GM19099 (cell line): ENCODE measurements around the gene ONECUT3.

Experiments
- POLR2A ChIP-seq: IDR thresholded peaks from 3 replicates; pipeline ENCODE4 v1.6.1; 2011; ENCODE audit warnings: low read depth; ENCODE audit not compliant: insufficient read length; ENCODE audit errors: extremely low read depth

The ONECUT3 gene

GRCh38 chr19:1808395-1808731 lies 55.1 kb downstream of the ONECUT3 start:
- TF ChIP-seq POLR2A: no peak

DNA sequence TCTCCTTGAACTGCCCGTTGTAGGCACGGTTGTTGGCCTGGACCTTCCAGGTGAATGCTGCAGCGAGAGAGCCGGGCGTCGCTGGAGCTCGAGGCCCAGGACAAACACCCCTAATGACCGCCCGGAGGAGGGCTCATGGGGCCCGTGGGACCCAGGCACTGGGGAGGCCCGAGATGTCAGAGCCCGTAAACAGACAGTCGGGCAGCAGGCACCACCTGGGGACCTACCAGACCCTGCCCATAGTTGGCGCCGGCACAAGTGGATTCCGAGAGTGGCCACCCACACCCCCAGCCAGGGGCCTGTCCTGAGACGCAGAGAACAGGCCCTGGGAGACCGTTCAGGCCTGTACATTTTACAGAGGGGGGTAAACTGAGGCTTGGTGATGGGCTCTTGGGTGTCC lies 56.4 kb downstream of the ONECUT3 start:
- no peak for TF ChIP-seq POLR2A

GRCh38 chr19:1810439-1811160 lies 57.3 kb downstream of the ONECUT3 start:
- TF ChIP-seq POLR2A: no peak

GRCh38 chr19:1811472-1811894 lies 58.2 kb downstream of the ONECUT3 start:
- TF ChIP-seq POLR2A: no peak

DNA sequence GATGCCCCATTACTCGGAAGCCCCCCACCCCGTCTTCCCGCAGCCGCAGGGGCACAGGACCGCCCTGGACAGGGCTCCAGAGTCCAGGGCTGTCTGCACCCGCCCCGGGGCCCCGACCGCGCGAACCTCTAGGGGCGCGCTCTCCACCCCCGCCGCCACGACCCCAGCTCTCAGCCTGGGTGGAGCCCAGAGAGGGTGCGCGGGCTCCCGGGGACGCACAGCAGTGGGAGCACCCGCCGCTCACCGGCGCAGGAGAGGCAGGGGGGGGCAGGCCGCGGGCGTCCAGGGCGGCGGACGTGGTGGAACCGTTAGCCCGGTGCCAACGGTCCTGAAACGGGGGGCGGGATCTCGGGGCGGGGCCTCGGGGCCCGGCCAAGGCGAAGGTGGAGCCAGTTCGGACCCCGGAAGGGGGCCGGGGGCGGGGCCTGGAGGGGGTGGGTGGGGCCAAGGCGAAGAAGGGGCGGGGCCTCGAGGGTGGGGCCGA lies 58.7 kb downstream of the ONECUT3 start, which contains the start of gene ATP8B3:
ATP8B3 (minus strand) TSS at position 335 of the 484 bp plus-strand sequence. CDS start 540 bp downstream, outside the sequence.
- peak; percentile 6 for TF ChIP-seq POLR2A

- peak; percentile 54 for TF ChIP-seq POLR2A
Measured at GRCh38 chr19:1812426-1813191, 59.3 kb downstream of the ONECUT3 start.

DNA sequence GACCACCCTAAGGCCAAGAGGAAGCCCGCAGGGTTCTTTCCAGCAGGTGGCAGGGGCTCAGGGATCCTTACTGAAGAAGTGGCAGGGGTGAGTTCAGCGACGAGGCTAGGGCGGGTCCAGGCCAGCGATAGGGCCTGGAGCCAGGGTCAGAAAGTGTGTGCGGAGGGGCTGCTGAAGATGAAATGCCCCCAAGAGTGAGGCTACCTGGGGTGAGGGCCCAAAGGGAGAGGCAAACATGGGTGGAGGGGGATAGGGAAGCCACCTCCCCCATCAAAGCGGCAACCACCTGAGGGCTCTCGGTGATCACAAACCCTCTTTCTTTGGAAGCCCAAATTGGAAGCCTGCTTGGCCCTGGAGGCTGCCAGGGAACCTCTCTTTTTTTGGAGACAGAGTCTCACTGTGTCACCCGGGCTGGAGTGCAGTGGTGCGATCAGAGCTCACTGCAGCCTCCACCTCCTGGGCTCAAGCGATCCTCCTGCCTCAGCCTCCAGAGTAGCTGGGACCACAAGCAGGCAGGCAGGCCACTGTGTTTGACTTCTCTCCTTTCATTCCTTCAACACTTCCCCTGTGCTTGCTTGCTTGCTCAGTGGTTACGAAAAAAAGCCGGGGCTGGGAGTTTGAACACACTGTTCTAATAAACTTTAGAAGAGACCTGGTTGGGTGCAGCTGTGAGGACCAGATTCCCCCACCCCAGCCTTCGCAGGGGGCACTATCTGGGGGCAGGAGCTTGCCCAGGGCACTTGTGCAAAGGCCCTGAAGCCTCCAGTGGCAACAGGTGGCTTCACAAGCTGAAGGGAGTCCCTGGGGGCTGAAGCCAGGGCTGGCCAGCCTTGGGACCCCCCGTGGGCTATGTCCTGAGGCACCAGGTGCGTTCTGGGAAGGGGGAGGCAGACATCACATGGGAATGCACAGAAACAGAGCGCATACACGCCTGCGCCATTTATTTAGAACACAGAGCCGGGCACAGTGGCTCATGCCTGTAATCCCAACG lies 60.2 kb downstream of the ONECUT3 start:
- TF ChIP-seq POLR2A: no peak

GRCh38 chr19:1814391-1814790 lies 61.1 kb downstream of the ONECUT3 start:
- TF ChIP-seq POLR2A: no peak

- no peak for TF ChIP-seq POLR2A
Measured at GRCh38 chr19:1814833-1815604, 61.7 kb downstream of the ONECUT3 start.

DNA sequence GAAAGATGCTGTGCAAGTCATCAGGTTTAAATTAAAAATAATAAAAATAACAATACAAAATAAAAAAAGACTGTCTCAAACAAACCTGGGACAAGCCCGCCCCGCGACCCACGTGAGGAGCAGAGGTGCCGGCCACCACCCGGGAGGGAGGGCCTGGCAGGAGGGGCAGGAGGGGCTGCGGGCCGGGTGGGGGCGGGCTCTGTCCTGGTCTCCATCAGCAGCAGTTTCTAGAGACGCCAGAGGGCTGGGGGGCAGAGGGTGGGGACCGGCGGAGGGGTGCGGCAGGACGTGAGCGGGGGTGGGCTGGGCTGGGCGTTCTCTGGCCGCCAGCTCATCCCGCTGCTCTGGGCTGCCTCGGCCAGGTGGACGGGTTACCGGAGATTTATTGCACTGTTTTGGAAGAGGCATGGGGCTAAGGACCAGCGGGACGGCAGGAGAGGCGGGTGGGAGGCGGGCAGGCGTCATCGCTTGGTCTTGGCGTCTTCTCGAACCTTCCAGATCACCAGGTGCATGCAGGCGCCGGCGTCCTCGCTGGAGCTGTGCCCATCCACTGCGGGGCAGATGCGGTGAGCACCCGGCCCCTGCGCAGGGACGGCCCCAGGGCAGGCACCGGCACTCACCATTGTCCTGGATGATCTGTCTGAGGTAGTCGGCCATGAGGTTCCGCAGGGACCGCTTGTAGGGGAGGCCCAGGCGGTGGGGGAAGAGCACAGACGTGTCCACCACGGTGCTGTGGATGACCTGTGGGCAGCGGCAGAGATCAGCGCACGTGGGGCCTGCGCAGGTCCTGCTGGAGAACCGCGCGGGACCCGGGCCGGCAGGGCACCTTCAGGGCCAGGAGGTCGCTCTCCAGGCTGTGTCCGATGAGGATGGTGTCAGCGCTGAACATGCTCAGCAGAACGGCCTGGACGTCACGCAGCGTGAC lies 62.6 kb downstream of the ONECUT3 start:
- TF ChIP-seq POLR2A: no peak

DNA sequence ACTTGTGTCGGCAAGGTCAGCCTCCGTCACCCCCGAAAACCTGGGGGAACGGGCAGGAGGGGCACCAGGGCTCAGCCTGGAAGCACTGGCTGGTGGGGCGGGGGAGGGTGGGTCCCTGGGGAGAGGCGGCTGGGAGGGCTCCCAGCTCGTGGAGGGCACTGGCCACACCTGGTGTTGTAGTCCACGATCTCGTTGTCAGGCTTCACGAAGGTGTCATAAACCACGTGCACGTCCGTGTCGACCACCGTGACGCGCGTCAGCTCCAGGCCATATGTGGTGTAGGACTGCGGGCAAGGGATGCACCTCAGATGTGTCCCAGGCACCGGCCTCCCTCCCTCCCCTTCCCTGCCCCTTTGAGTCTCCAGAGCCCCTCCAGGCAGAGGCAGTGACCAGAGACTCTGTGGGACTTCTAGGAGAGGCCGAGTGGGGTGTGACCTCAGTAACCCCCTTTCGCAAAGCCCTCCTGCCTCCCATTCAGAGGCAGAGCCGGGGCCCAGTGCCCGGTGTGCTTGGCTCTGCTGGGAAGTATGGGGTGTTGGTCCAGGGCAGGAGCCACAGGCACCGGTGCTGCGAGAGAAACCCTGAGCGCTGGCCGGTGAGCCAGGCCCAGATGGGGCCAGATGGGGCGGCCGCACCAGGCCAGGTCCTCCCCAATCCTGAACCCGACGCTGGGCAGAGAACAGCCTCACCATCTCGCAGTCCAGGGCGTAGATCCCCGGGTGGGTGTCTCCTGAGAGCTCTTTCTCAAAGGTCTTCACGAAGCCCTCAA lies 63.4 kb downstream of the ONECUT3 start:
- TF ChIP-seq POLR2A: no peak

DNA sequence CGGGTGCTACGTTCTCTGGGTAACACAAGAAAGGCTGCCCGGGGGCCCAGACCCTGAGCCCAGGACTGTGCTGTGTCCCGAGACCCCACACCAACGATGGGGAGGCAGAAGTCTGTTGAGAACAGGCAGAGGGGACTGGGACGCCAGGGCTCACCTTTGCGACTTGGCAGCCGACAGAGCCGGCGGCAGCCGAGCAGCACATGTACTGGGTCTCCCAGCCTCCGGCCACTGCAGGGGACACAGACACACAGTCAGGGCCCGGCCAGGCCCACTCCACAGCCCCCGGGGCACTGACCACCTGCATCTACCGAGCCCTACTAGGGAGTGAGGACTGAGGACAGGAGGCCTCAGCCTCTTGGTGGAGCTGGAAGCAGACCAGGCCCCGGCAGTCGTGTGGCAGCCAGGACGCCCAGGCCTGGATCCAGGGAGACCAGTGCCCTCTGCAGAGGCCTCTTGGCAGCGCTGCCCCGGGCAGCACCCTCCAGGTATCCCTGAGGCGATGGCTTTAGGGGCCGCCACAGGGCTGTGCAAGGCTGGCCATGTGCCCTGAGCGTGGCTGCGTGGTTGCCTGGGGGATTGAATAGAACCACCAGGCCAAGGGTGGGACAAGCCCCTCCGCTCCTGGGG lies 64.4 kb downstream of the ONECUT3 start:
- TF ChIP-seq POLR2A: no peak

- no peak for TF ChIP-seq POLR2A
Measured at GRCh38 chr19:1818549-1819195, 65.4 kb downstream of the ONECUT3 start.
